A673 (cell line): Measurements from ENCODE around the gene IL11. TPM values are rescaled to one million over a fixed set of nuclear protein-coding genes. Genes with fewer than 3 reads are reported as not detected.

Source experiments
- BruUV-seq: library from RNA; stranded (reverse); fragments of 400-500 nt; replicated peaks from 2 replicates; lab custom pipeline; 2021; lab: Mats Ljungman, UMichigan
- CTCF ChIA-PET: fragments of 300-600 bp; sonication (Branson Sonifier 250); formaldehyde crosslinking; loops from one replicate; lab custom pipeline; 2022; ENCODE audit warnings: antibody characterized with exemption; lab: Charles Lee
- POLR2A ChIA-PET: fragments of 300-600 bp; sonication (Branson Sonifier 250); formaldehyde crosslinking; loops from one replicate; lab custom pipeline; 2022; ENCODE audit warnings: antibody characterized with exemption; ENCODE audit not compliant: low non-redundant PET; lab: Charles Lee
- DNase-seq: peaks from one replicate; pipeline ENCODE4 v3.0.0-alpha.2; 2015; ENCODE audit warnings: low spot score
- H3K27ac ChIP-seq: fragments of 200-600 bp; sonication (generic); 2 replicates; pipeline ENCODE4 v1.5.1; 2016; ENCODE audit warnings: mixed run types, low read depth, mild to moderate bottlenecking, mixed read lengths, antibody characterized with exemption, low read length; ENCODE audit not compliant: poor library complexity, severe bottlenecking
- H3K27me3 ChIP-seq: fragments of 200-600 bp; sonication (generic); replicated peaks from 2 replicates; pipeline ENCODE4 v1.6.1; 2017; ENCODE audit warnings: mixed run types, low read depth, mild to moderate bottlenecking, mixed read lengths, antibody characterized with exemption, low read length; ENCODE audit not compliant: insufficient read depth, poor library complexity
- H3K36me3 ChIP-seq: fragments of 200-600 bp; sonication (generic); 2 replicates; pipeline ENCODE4 v1.6.1; 2016; ENCODE audit warnings: mixed run types, mild to moderate bottlenecking, mixed read lengths, antibody characterized with exemption, low read length; ENCODE audit not compliant: insufficient read depth, poor library complexity, severe bottlenecking
- H3K4me1 ChIP-seq: fragments of 200-600 bp; sonication (generic); 2 replicates; pipeline ENCODE4 v1.6.1; 2017; ENCODE audit warnings: mixed run types, mild to moderate bottlenecking, mixed read lengths, antibody characterized with exemption, low read length; ENCODE audit not compliant: insufficient read depth, poor library complexity, severe bottlenecking
- H3K4me3 ChIP-seq: fragments of 200-600 bp; sonication (generic); 2 replicates; pipeline ENCODE4 v1.5.1; 2016; ENCODE audit warnings: low read depth, mixed run types, mild to moderate bottlenecking, mixed read lengths, low read length; ENCODE audit not compliant: poor library complexity, severe bottlenecking
- H3K9me3 ChIP-seq: fragments of 200-600 bp; sonication (generic); 2 replicates; pipeline ENCODE4 v1.6.1; 2016; ENCODE audit warnings: mixed run types, low read depth, mild to moderate bottlenecking, mixed read lengths, antibody characterized with exemption, low read length; ENCODE audit not compliant: poor library complexity, severe bottlenecking
- EZH2 ChIP-seq: fragments of 200-600 bp; sonication (generic); IDR thresholded peaks from 2 replicates; pipeline ENCODE4 v1.6.1; 2017; ENCODE audit warnings: borderline replicate concordance, low read depth, mild to moderate bottlenecking, mixed read lengths, antibody characterized with exemption, low read length; ENCODE audit not compliant: poor library complexity, severe bottlenecking
- intact Hi-C: fragments of 100-400 bp; cut with micrococcal nuclease; formaldehyde crosslinking; loops from one replicate; pipeline ENCODE4 v1.10.0; 2022; ENCODE audit not compliant: unreplicated experiment
- total RNA-seq: library from RNA; stranded (reverse); gene quantifications from 2 replicates; pipeline ENCODE4 v1.2.3, GENCODE V29; 2021
- TF ChIP-seq, protein P1 (sequence below): fragments of 300-800, 200-600 bp; sonication (generic); conservative IDR thresholded peaks from 2 replicates; pipeline ENCODE4 v1.5.1; 2017; ENCODE audit warnings: low read depth, mild to moderate bottlenecking, antibody characterized with exemption, low read length, moderate library complexity, mixed read lengths

The IL11 gene
- total RNA-seq, 1 experiment from 2014 or later, result 0.47 TPM

DNA sequence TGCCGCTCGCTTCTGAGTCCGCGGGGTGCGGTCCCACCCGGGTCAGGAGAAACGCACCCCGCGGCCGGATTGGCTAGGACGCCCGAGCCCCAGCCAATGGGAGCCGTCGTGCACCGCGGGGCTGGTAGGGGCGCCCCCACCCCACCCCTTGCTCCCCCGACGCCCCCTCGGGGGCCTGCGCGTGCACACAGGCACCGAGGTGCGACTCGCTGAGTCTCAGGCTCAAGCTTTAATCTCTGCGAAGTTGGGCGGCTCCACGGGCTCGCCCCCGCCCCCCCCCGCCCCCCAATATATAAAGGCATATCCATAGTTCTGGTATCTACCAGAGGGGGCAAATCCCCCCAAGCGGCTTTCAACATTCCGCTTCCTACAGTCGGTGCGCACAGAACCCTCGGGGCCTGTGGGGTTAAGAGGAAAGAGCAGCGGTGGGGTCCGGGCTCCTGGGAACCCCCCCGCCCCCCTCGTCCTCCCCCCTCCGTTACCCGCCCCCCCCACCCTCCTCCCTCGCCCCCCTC is 15.5 kb downstream of the IL11 start, which contains the start of gene COX6B2:
COX6B2 (minus strand) TSS at position 22 of the 515 bp plus-strand sequence. CDS start 198 bp downstream, outside the sequence.
- H3K27ac ChIP-seq, result no peak within 1 kb of the TSS
- POLR2A ChIA-PET, result no interaction called here
- peaks cover 32% of the 10 kb centered on the region for H3K27me3 ChIP-seq
- H3K9me3 ChIP-seq, result no peaks in the 10 kb centered on the region
- H3K36me3 ChIP-seq, result no peaks in the 10 kb centered on the region
- TF ChIP-seq EZH2, result no peak
- TF ChIP-seq, protein P1, sequence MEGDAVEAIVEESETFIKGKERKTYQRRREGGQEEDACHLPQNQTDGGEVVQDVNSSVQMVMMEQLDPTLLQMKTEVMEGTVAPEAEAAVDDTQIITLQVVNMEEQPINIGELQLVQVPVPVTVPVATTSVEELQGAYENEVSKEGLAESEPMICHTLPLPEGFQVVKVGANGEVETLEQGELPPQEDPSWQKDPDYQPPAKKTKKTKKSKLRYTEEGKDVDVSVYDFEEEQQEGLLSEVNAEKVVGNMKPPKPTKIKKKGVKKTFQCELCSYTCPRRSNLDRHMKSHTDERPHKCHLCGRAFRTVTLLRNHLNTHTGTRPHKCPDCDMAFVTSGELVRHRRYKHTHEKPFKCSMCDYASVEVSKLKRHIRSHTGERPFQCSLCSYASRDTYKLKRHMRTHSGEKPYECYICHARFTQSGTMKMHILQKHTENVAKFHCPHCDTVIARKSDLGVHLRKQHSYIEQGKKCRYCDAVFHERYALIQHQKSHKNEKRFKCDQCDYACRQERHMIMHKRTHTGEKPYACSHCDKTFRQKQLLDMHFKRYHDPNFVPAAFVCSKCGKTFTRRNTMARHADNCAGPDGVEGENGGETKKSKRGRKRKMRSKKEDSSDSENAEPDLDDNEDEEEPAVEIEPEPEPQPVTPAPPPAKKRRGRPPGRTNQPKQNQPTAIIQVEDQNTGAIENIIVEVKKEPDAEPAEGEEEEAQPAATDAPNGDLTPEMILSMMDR, result no peak
- peak within 1 kb of the TSS; percentile 56 for H3K4me3 ChIP-seq
- intact Hi-C loops, result no loop called here
- no peak for DNase-seq
- CTCF ChIA-PET, result interaction anchor here (0.6 kb wide), 1 partner anchor 198 kb away, joined by 11 read pairs; no protein-coding TSS in a partner anchor
- peaks cover 6% of the 10 kb centered on the region for H3K4me1 ChIP-seq
- no TSS peak for BruUV-seq

DNA sequence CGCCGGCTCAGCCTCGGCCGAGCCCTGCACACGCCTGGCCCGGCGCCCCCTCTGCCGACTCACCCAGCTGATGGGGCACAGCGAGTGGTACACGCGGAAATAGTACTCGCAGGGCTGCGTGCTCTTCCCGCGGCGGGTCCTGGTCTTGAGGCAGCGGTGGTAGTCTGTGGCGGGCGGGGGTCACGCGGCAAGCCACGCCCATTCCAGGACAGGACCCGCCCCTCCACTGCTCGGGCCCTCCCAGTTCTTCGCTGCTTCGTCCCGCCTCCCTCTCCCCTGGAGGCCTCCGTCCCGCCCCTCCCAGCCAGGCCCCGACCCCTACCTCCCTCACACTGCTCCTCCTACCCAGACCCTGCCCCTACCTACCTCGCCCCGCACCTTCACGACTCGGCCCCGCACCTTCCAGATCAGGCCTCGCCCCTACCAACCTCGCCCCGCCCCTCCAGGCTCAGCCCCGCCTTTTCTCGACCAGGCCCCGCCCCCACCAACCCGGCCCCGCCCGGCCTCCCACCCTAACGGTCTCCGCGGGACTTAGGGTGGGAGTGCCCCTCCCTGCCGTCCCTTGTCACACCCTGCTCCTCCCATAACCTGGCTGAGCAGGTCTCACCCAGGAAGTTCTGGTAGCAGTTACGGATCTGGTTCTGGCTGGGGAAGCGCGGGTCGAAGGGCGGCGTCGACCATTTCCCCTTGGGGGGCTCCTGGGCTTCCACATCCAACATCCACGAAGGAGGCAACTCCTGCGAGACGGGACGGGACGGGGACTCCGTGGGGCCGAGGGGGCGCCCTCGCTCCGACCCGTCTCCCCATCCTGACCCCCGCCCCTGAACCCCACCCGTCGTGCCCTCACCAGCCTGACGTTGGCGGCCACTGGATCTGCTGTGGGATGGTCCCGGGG is 16.2 kb downstream of the IL11 start:
- intact Hi-C loops, result no loop called here
- H3K36me3 ChIP-seq, result no peaks in the 10 kb centered on the region
- ChIA-PET CTCF (interaction anchor here (0.6 kb wide), 1 partner anchor 197 kb away, joined by 11 read pairs; no protein-coding TSS in a partner anchor), POLR2A (interaction anchor here (0.7 kb wide), 1 partner anchor 15 kb away, joined by 3 read pairs; no protein-coding TSS in a partner anchor)
- TF ChIP-seq, protein P1, result no peak
- TF ChIP-seq EZH2, result no peak
- DNase-seq, result peak; percentile 73
- H3K27me3 ChIP-seq, result peaks cover 32% of the 10 kb centered on the region
- peaks cover 6% of the 10 kb centered on the region for H3K4me1 ChIP-seq
- no peaks in the 10 kb centered on the region for H3K9me3 ChIP-seq
- H3K27ac ChIP-seq, result no peak overlapping the region
- peak overlapping the region; percentile 56 for H3K4me3 ChIP-seq
- no TSS peak for BruUV-seq

DNA sequence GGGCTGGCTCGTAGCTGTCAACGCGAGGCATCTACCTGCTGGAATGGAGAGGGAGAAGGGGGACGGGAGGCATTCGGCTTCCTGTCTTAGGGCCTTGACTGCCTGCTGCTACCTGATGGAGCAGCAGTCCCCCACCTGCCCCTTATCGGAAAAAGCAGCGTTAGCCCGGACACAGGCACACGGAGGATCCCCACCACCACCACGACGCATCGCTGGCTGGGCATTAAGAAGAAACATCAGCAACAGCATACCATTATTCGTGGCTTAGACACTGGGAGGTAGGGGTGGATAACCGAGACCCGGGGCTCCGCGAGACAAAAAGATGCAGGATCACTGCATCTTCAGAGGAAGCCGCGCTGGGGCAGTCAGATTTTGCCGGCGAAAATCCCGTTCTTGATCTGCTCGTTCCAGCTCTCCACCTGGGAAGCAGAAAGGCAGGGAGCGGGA is 16.9 kb downstream of the IL11 start:
- POLR2A ChIA-PET, result interaction anchor here (0.7 kb wide), 1 partner anchor 14 kb away, joined by 3 read pairs; no protein-coding TSS in a partner anchor
- H3K9me3 ChIP-seq, result no peaks in the 10 kb centered on the region
- intact Hi-C loops, result no loop called here
- CTCF ChIA-PET, result no interaction called here
- H3K4me3 ChIP-seq, result peak overlapping the region; percentile 56
- BruUV-seq, result no TSS peak
- TF ChIP-seq, protein P1, result no peak
- no peak for TF ChIP-seq EZH2
- H3K27ac ChIP-seq, result no peak overlapping the region
- DNase-seq, result no peak
- peaks cover 32% of the 10 kb centered on the region for H3K27me3 ChIP-seq
- no peaks in the 10 kb centered on the region for H3K36me3 ChIP-seq
- peaks cover 7% of the 10 kb centered on the region for H3K4me1 ChIP-seq
